SH-SY5Y (cell line): ENCODE data around the gene SLC2A2.

ENCODE experiments used
- GATA2 ChIP-seq: IDR thresholded peaks from 2 replicates; pipeline ENCODE4 v1.6.1; 2011; ENCODE audit warnings: mild to moderate bottlenecking, low read depth, low read length
- GATA3 ChIP-seq: IDR thresholded peaks from 2 replicates; pipeline ENCODE4 v1.6.1; 2011; ENCODE audit warnings: low read depth, mild to moderate bottlenecking, low read length, moderate library complexity

DNA sequence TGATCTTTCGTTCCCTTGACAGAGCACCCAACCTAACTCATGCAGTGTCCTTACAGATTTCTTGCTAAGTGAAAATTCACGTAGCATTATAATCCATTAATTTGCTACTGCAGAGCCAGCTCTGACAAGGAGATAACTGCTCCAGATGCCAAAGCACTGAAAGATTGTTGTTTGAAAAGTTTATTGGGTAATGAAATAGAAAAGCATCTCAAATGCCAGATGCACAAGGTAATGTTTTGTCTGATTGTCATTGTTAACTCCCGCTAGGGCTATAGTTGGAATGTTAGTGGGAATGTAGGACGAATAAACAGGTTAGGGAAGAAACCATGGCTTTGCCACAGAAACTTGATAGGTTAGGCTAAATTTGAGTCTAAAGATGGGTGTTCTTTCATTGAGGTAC is 20.2 kb upstream of the SLC2A2 start:
- TF ChIP-seq GATA2 (no peak), GATA3 (no peak)
